T-cell (primary cell): ENCODE data around the gene SYTL1. TPM values are rescaled to one million over a fixed set of nuclear protein-coding genes. Genes with fewer than 3 reads are reported as not detected.

ENCODE experiments used
- ATAC-seq, 4 experiments: fragments of 200-7000 bp in 3 of 4; fragments of 150-1000 bp in 1 of 4; cut with Tn5 transposase; replicated peaks in 1 of 4; 1 replicate in 3 of 4; 2 replicates in 1 of 4; pipeline ENCODE4 v1.10.0; 2021; ENCODE audit warnings: moderate library complexity in 3 of 4, mild to moderate bottlenecking in 2 of 4, moderate number of reproducible peaks in 1 of 4
- CTCF ChIA-PET, 2 donors: fragments of 300-600 bp; sonication (Branson Sonifier 250); formaldehyde crosslinking; loops; one replicate each; lab custom pipeline; 2022; ENCODE audit warnings: antibody characterized with exemption in 2 of 2; lab: Charles Lee
- POLR2A ChIA-PET, 2 donors: fragments of 300-600 bp; sonication (Branson Sonifier 250); formaldehyde crosslinking; loops; one replicate each; lab custom pipeline; 2022; ENCODE audit warnings: antibody characterized with exemption in 2 of 2; lab: Charles Lee
- DNase-seq, 35 experiments: peaks; one replicate each; pipeline versions ENCODE4 v3.0.0 to v3.0.0-alpha.2; 2013 to 2023
- H3K27ac ChIP-seq: one replicate; pipeline ENCODE4 v1.5.1; 2013; ENCODE audit warnings: low read length
- H3K27me3 ChIP-seq, 2 experiments: replicated peaks in 1 of 2; 1 replicate in 1 of 2; 2 replicates in 1 of 2; pipeline versions ENCODE4 v1.6.1 to v1.7.0; 2013; ENCODE audit warnings: low read length in 1 of 2, mixed read lengths in 1 of 2; ENCODE audit not compliant: control insufficient read depth in 2 of 2, insufficient read depth in 2 of 2; ENCODE audit errors: extremely low read depth in 1 of 2
- H3K36me3 ChIP-seq, 2 donors: 1 replicate in 1 of 2; 2 replicates in 1 of 2; pipeline versions ENCODE4 v1.6.1 to v1.7.0; 2013; ENCODE audit warnings: low read length in 1 of 2; ENCODE audit not compliant: control insufficient read depth in 2 of 2, insufficient read depth in 1 of 2; ENCODE audit errors: extremely low read depth in 1 of 2
- H3K4me1 ChIP-seq, 2 experiments: 1 replicate in 1 of 2; 2 replicates in 1 of 2; pipeline versions ENCODE4 v1.6.1 to v1.7.0; 2013; ENCODE audit warnings: low read length in 2 of 2, mixed read lengths in 1 of 2; ENCODE audit not compliant: insufficient read depth in 2 of 2, control insufficient read depth in 1 of 2; ENCODE audit errors: extremely low read depth in 1 of 2
- H3K4me3 ChIP-seq, 2 donors: 1 replicate in 1 of 2; 2 replicates in 1 of 2; pipeline versions ENCODE4 v1.5.1 to v1.7.0; 2013; ENCODE audit warnings: mild to moderate bottlenecking in 2 of 2, low read length in 1 of 2, moderate library complexity in 1 of 2; ENCODE audit not compliant: control insufficient read depth in 1 of 2; ENCODE audit errors: extremely low read depth in 1 of 2
- H3K9me3 ChIP-seq: 2 replicates; pipeline ENCODE4 v1.7.0; 2013
- H3K27ac Mint-ChIP-seq, 2 donors: one replicate each; pipeline ENCODE4 v1.8.0; 2020 to 2021; ENCODE audit warnings: mild to moderate bottlenecking in 2 of 2, mixed read lengths in 2 of 2
- H3K27me3 Mint-ChIP-seq, 2 donors: one replicate each; pipeline ENCODE4 v1.8.0; 2021 to 2022; ENCODE audit warnings: mixed read lengths in 2 of 2
- H3K36me3 Mint-ChIP-seq: one replicate; pipeline ENCODE4 v1.8.0; 2021; ENCODE audit warnings: mixed read lengths
- H3K4me1 Mint-ChIP-seq, 3 donors: one replicate each; pipeline ENCODE4 v1.8.0; 2020 to 2022; ENCODE audit warnings: mixed read lengths in 3 of 3, mild to moderate bottlenecking in 1 of 3
- H3K4me3 Mint-ChIP-seq, 3 donors: one replicate each; pipeline ENCODE4 v1.8.0; 2020 to 2022; ENCODE audit warnings: mild to moderate bottlenecking in 3 of 3, mixed read lengths in 3 of 3, moderate library complexity in 3 of 3
- H3K9me3 Mint-ChIP-seq, 3 donors: one replicate each; pipeline ENCODE4 v1.8.0; 2020 to 2022; ENCODE audit warnings: mixed read lengths in 3 of 3
- WGBS: methylation state at CpG from one replicate; pipeline ENCODE4 v1.1.5; 2013; ENCODE audit warnings: missing lambda C conversion rate; ENCODE audit not compliant: insufficient coverage; 5-methylcytosine and 5-hydroxymethylcytosine counted together
- total RNA-seq, 35 experiments: library from RNA in 6 of 35; stranded (reverse) in 6 of 35; fragments of 120-200 nt in 1 of 35; gene quantifications; one replicate each; pipeline versions ENCODE4 v1.2.1 to v1.2.4 and lab custom pipeline; 2013 to 2026

Gene SYTL1
- total RNA-seq, 5 donors from 2014 or later (not counting 1 experiment from before 2014, with no cell fraction given) = 169 to 240 (median 199) TPM

GRCh38 chr1:27372808-27373690 lies 31.2 kb downstream of the SYTL1 start:
- Histone ChIP-seq H3K4me3 (no peak overlapping the region), H3K27me3 (peaks cover 0 to 6% of the 10 kb centered on the region in 2 experiments), H3K9me3 (no peaks in the 10 kb centered on the region), H3K27ac (no peak overlapping the region), H3K4me1 (peaks cover 9% of the 10 kb centered on the region in 2 experiments), H3K36me3 (no peaks in the 10 kb centered on the region)
- Mint-ChIP-seq H3K36me3 (no peaks in the 10 kb centered on the region), H3K9me3 (no peaks in the 10 kb centered on the region), H3K4me3 (no peak overlapping the region), H3K27me3 (peaks cover 0 to 3% of the 10 kb centered on the region in 2 donors), H3K4me1 (peaks cover 9 to 14% (median 12%) of the 10 kb centered on the region in 3 donors), H3K27ac (no peak overlapping the region)
- no peak for ATAC-seq
- CTCF ChIA-PET = interaction anchor here in 1 of 2 donors (0.6 kb wide), 1 partner anchor 591 kb away, joined by 3 read pairs; no protein-coding TSS in a partner anchor
- no peak for DNase-seq
- POLR2A ChIA-PET = interaction anchor here in 1 of 2 donors (0.6 kb wide), 1 partner anchor 64 kb away, joined by 4 read pairs; no protein-coding TSS in a partner anchor
- 96% methylated on average over 3 of the region's 11 CpGs for WGBS

- Histone ChIP-seq H3K36me3 (no peaks in the 10 kb centered on the region), H3K9me3 (no peaks in the 10 kb centered on the region), H3K27me3 (peaks cover 0 to 2% of the 10 kb centered on the region in 2 experiments), H3K27ac (no peak within 1 kb of the TSS), H3K4me3 (no peak within 1 kb of the TSS), H3K4me1 (peaks cover 3 to 4% of the 10 kb centered on the region in 2 experiments)
- POLR2A ChIA-PET = no interaction called here
- H3K4me1 Mint-ChIP-seq = peaks cover 3 to 6% (median 4%) of the 10 kb centered on the region in 3 donors
- ATAC-seq = no peak
- CTCF ChIA-PET = interaction anchor here in 1 of 2 donors (1.0 to 1.1 kb wide), 2 partner anchors 16 to 42 kb away, joined by 4 read pairs; no protein-coding TSS in a partner anchor
- WGBS = 67% methylated on average over 2 of the region's 4 CpGs
- DNase-seq = no peak
- H3K9me3 Mint-ChIP-seq = no peaks in the 10 kb centered on the region
- H3K27me3 Mint-ChIP-seq = peaks cover 0 to 3% of the 10 kb centered on the region in 2 donors
- no peak within 1 kb of the TSS for H3K4me3 Mint-ChIP-seq
- no peaks in the 10 kb centered on the region for H3K36me3 Mint-ChIP-seq
- peak within 1 kb of the TSS in 1 of 2 donors; percentile 44 for H3K27ac Mint-ChIP-seq
Observed at GRCh38 chr1:27374362-27375086, 32.7 kb downstream of the SYTL1 start, which contains the start of gene FCN3. Gene FCN3, minus strand, starts transcription at chr1:27374824. Its CDS starts 6 bp downstream, at chr1:27374818.

GRCh38 chr1:27377760-27378495 lies 36.1 kb downstream of the SYTL1 start:
- DNase-seq (no peak), ATAC-seq (no peak)
- ChIA-PET POLR2A (interaction anchor here (0.6 kb wide), 3 partner anchors 59 to 266 kb away, joined by 3 to 5 read pairs (median 4); no protein-coding TSS in a partner anchor), CTCF (interaction anchor here (0.6 to 1.1 kb wide), 4 partner anchors 12 to 362 kb away, joined by 3 to 5 read pairs (median 4); no protein-coding TSS in a partner anchor)
- Mint-ChIP-seq H3K36me3 (no peaks in the 10 kb centered on the region), H3K9me3 (no peaks in the 10 kb centered on the region), H3K4me1 (peaks cover 0 to 3% (median 0%) of the 10 kb centered on the region in 3 donors), H3K4me3 (no peak overlapping the region), H3K27me3 (peaks cover 0 to 3% of the 10 kb centered on the region in 2 donors), H3K27ac (no peak overlapping the region)
- H3K4me3 ChIP-seq = no peak overlapping the region
- peaks cover 0 to 9% of the 10 kb centered on the region in 2 experiments for H3K27me3 ChIP-seq
- H3K9me3 ChIP-seq = no peaks in the 10 kb centered on the region
- WGBS = 87% methylated on average over 8 of the region's 12 CpGs
- no peak overlapping the region for H3K27ac ChIP-seq
- no peaks in the 10 kb centered on the region for H3K36me3 ChIP-seq
- H3K4me1 ChIP-seq = peaks cover 0 to 1% of the 10 kb centered on the region in 2 experiments

- WGBS = 84% methylated on average over 10 of the region's 11 CpGs
- peaks cover 0 to 2% of the 10 kb centered on the region in 2 experiments for H3K4me1 ChIP-seq
- Mint-ChIP-seq H3K27ac (no peak overlapping the region), H3K4me1 (peaks cover 0 to 7% (median 0%) of the 10 kb centered on the region in 3 donors), H3K4me3 (no peak overlapping the region), H3K36me3 (no peaks in the 10 kb centered on the region), H3K27me3 (peaks cover 0 to 3% of the 10 kb centered on the region in 2 donors), H3K9me3 (no peaks in the 10 kb centered on the region)
- H3K9me3 ChIP-seq = no peaks in the 10 kb centered on the region
- ATAC-seq = no peak
- ChIA-PET POLR2A (interaction anchor here in 1 of 2 donors (0.6 kb wide), 2 partner anchors 14 to 205 kb away, joined by 3 to 13 read pairs; no protein-coding TSS in a partner anchor), CTCF (no interaction called here)
- H3K36me3 ChIP-seq = no peaks in the 10 kb centered on the region
- H3K27ac ChIP-seq = no peak overlapping the region
- no peak for DNase-seq
- no peak overlapping the region for H3K4me3 ChIP-seq
- peaks cover 0 to 16% of the 10 kb centered on the region in 2 experiments for H3K27me3 ChIP-seq
Observed at GRCh38 chr1:27379564-27380122, 37.8 kb downstream of the SYTL1 start.

GRCh38 chr1:27380224-27380623 lies 38.4 kb downstream of the SYTL1 start:
- Mint-ChIP-seq H3K9me3 (no peaks in the 10 kb centered on the region), H3K27me3 (peaks cover 0 to 2% of the 10 kb centered on the region in 2 donors), H3K4me3 (no peak overlapping the region), H3K27ac (no peak overlapping the region), H3K36me3 (no peaks in the 10 kb centered on the region), H3K4me1 (peaks cover 0 to 7% (median 0%) of the 10 kb centered on the region in 3 donors)
- no peaks in the 10 kb centered on the region for H3K9me3 ChIP-seq
- no CpG with 5 or more reads among the region's 4 CpGs for WGBS
- DNase-seq (no peak), ATAC-seq (no peak)
- H3K4me3 ChIP-seq = no peak overlapping the region
- peaks cover 0 to 16% of the 10 kb centered on the region in 2 experiments for H3K27me3 ChIP-seq
- CTCF ChIA-PET = no interaction called here
- H3K4me1 ChIP-seq = peaks cover 0 to 2% of the 10 kb centered on the region in 2 experiments
- H3K27ac ChIP-seq = no peak overlapping the region
- POLR2A ChIA-PET = interaction anchor here in 1 of 2 donors (0.6 kb wide), 1 partner anchor 15 kb away, joined by 3 read pairs; no protein-coding TSS in a partner anchor
- H3K36me3 ChIP-seq = no peaks in the 10 kb centered on the region
